NCI-H2227 (cell line): Measurements from ENCODE around the gene PRKAR1A.
A peak's percentile ranks its signal among the peaks of the same experiment; 100 is the strongest.
"Not testable (repeated sequence)": the region's sequence is repeated elsewhere in the genome, so short reads cannot be mapped to it uniquely, and the experiment has no call there.

Experiments
- DNase-seq: peaks from one replicate; lab custom pipeline; 2025; ENCODE audit not compliant: unreplicated experiment; lab: John Stamatoyannopoulos, UW

PRKAR1A gene

GRCh38 chr17:68511254-68511670 lies 968 bp upstream of the PRKAR1A start:
- DNase-seq = no peak

- DNase-seq = peak; percentile 92
Observed at GRCh38 chr17:68511671-68512246, 471 bp upstream of the PRKAR1A start.

GRCh38 chr17:68512960-68513474 lies 787 bp downstream of the PRKAR1A start:
- peak; percentile 53 for DNase-seq

- DNase-seq = no peak
Observed at GRCh38 chr17:68513932-68514331, 1.7 kb downstream of the PRKAR1A start.

- DNase-seq = no peak
Observed at GRCh38 chr17:68514831-68515635, 2.8 kb downstream of the PRKAR1A start.

DNA sequence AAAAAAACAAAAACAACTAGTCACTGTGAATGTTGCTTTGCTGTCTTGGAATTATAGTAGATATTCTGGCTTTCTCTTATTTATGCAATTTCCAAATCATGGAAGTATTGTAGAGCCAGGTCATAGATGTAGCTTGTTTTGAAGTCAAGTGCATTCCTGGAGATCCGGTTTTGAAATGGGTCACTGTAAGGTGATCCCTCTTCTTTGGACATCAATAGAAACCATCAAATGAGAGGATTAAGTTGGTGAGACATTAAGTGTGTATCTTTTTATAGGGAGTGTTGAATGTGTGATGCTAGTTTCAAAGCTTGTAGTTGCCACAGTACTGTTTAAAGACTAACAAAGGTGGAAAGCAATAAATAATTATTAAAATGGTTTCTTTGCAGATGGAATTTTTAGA lies 4.5 kb downstream of the PRKAR1A start:
- DNase-seq = no peak

GRCh38 chr17:68517605-68518004 lies 5.4 kb downstream of the PRKAR1A start:
- DNase-seq = not testable (repeated sequence)

DNA sequence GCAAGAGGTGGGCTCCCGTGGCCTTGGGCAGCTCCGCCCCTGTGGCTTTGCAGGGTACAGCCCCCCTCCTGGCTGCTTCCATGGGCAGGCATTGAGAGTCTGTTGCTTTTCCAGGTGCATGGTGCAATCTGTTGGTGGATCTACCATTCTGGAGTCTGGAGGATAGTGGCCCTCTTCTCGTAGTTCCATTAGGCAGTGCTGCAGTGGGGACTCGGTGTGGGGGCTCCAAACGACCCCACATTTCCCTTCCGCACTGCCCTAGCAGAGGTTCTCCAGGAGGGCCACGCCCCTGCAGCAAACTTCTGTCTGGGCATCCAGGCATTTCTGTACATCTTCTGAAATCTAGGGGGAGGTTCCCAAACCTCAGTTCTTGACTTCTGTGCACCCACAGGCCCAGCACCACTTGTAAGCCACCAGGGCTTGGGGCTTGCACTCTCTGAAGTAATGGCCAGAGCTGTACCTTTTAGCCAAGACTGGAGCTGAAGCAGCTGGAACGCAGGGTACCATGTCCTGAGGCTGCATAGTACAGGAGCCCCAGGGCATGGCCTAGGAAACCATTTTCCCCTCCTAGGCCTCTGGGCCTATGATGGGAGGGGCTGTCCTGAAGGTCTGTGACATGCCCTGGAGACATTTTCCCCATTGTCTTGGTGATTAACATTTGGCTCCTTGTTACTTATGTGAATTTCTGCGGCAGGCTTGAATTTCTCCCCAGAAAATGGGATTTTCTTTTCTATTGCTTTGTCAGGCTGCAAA lies 6.0 kb downstream of the PRKAR1A start:
- no peak for DNase-seq

GRCh38 chr17:68519051-68519450 lies 6.8 kb downstream of the PRKAR1A start:
- not testable (repeated sequence) for DNase-seq

- DNase-seq = no peak
Observed at GRCh38 chr17:68519911-68520310, 7.7 kb downstream of the PRKAR1A start.

GRCh38 chr17:68522266-68522665 lies 10.0 kb downstream of the PRKAR1A start:
- DNase-seq = no peak

- DNase-seq = no peak
Observed at GRCh38 chr17:68526548-68526947, 14.3 kb downstream of the PRKAR1A start.

DNA sequence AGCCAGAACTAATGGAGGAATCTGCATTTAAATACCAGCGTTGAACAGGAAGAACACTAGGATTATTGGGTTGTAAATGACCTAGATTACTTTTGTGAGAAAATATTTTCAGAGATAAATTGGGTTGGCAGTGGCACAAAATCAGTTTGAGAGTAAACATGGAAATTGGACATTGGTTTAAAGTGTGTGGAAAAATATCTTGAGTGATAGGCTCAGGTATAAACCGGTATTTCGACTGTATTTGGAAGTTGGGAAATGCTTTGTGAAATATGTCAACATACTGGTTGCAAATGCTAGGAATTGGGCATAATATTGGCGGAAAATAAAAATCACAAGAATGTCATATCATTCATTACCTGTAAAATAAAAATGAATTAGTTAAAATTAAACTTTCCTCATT lies 15.1 kb downstream of the PRKAR1A start:
- no peak for DNase-seq

- DNase-seq = no peak
Observed at GRCh38 chr17:68531252-68531651, 19.0 kb downstream of the PRKAR1A start.

GRCh38 chr17:68532826-68533225 lies 20.6 kb downstream of the PRKAR1A start:
- no peak for DNase-seq

GRCh38 chr17:68533887-68534694 lies 21.9 kb downstream of the PRKAR1A start:
- DNase-seq = no peak

DNA sequence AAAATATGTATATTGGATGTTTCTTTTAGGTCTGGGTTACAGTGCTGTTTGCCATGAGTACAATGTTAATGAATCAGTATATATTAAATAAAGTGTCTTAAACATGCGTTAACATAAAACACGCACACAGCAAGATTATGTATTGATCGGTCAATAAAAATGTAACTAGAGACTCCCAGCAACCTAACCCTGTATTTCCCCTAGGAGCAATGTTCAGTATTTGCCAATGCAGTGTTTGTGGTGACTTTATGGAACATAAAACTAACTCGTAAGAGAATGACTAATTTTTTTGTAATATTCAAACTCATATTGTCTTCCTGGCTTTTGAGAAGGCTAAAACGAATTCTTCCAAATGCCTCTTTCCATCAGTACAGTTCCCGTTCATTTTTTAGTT lies 22.5 kb downstream of the PRKAR1A start:
- no peak for DNase-seq

DNA sequence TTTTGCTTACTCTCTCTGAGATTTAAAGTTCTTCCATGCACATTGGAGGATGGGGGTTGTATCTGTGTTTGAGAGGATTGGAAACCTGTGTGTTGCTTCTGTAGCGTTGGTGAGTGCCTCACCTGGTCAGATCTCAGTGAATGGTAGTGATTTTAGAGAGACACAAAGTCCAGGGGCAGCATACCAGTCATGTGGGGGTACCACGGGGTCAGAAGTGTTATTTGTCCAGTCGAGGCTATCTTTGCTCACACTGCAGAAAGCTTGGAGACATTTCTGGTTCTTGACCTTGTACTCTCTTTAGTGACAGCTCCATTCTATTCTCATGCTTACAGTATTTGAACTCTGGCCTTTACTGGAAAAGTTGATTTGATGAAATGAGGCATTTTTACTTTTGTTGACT lies 23.7 kb downstream of the PRKAR1A start:
- no peak for DNase-seq

GRCh38 chr17:68539548-68540467 lies 27.6 kb downstream of the PRKAR1A start:
- no peak for DNase-seq

DNA sequence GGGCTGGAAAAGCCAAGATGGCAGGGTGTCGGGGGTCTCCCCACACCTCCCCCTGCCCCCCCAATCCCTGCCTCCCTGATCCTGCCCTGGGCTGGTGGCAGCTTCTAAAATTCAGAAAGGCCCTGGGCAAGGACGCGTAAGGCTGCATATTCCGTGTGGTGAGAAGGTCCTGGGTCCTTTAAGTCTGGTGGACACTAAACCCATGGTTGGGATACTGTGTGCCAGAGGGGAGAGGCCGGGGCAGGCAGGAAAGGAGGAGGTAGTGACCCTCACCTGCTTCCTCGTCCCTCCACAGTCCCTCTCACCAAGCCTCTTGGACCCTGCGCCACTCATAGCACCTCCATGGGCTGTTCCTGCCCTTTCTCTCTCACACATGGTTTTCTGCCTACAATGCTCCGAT lies 28.8 kb downstream of the PRKAR1A start:
- no peak for DNase-seq
